ENCODE measurements around the gene LNX1. TPM values are rescaled to one million over a fixed set of nuclear protein-coding genes. Genes with fewer than 3 reads are reported as not detected.

The LNX1 gene
- total RNA-seq, 1 donor from 2014 or later, result not detected

DNA sequence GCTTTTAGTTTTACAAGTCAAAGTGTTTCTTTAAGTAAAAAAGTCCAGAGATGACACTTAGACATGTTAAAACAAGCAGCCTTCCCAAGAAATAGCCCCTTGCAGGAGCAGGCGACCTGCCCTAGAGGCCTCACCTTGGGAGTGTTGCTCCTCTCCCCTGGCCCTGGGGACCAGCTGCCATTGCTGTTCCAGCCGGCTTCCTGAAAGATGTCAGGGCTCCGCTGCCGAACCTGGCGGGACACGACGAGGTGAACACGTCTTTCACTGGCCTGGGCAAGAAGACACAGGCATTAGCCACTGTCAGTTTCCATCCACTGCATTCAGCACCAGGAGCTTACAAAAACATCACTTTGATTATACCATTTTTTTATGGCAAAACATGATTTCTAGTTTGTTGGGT is 109.7 kb downstream of the LNX1 start:
- DNase-seq (ENCODE audit: low read depth, low spot score), result no peak
- TF ChIP-seq, protein P1, sequence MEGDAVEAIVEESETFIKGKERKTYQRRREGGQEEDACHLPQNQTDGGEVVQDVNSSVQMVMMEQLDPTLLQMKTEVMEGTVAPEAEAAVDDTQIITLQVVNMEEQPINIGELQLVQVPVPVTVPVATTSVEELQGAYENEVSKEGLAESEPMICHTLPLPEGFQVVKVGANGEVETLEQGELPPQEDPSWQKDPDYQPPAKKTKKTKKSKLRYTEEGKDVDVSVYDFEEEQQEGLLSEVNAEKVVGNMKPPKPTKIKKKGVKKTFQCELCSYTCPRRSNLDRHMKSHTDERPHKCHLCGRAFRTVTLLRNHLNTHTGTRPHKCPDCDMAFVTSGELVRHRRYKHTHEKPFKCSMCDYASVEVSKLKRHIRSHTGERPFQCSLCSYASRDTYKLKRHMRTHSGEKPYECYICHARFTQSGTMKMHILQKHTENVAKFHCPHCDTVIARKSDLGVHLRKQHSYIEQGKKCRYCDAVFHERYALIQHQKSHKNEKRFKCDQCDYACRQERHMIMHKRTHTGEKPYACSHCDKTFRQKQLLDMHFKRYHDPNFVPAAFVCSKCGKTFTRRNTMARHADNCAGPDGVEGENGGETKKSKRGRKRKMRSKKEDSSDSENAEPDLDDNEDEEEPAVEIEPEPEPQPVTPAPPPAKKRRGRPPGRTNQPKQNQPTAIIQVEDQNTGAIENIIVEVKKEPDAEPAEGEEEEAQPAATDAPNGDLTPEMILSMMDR (conservative IDR thresholded peaks at IDR 0.05), result no peak
- Mint-ChIP-seq H3K36me3 (ENCODE audit: low read depth) (no peaks in the 10 kb centered on the region), H3K27ac (ENCODE audit: unreplicated experiment) (no peak overlapping the region), H3K9me3 (no peaks in the 10 kb centered on the region), H3K27me3 (ENCODE audit: low read depth) (no peaks in the 10 kb centered on the region), H3K4me1 (peaks cover 6% of the 10 kb centered on the region), H3K4me3 (no peak overlapping the region)

DNA sequence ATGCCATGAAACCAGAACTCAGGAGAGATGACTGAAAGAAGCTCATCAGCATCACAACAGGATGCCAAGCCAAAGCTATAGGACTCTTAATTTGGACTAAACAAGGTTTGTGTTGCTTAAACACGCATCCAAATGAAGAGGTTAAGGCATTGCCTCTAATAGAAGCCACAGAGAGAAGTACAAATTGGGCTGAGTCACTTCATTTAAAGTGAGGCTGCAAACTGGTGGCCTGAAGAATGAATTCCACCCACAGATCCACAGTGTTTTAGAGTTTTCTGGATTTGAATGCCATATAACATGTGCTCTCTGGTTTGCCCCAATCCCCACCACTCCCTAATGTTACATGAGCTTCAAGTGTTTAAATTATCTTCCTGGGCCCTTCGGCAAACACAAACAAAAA is 110.4 kb downstream of the LNX1 start:
- H3K27ac Mint-ChIP-seq (ENCODE audit: unreplicated experiment), result no peak overlapping the region
- H3K27me3 Mint-ChIP-seq (ENCODE audit: low read depth), result no peaks in the 10 kb centered on the region
- H3K4me3 Mint-ChIP-seq, result no peak overlapping the region
- H3K36me3 Mint-ChIP-seq (ENCODE audit: low read depth), result no peaks in the 10 kb centered on the region
- DNase-seq (ENCODE audit: low read depth, low spot score), result no peak
- H3K4me1 Mint-ChIP-seq, result peaks cover 6% of the 10 kb centered on the region
- TF ChIP-seq, protein P1 (conservative IDR thresholded peaks at IDR 0.05), result no peak
- no peaks in the 10 kb centered on the region for H3K9me3 Mint-ChIP-seq

DNA sequence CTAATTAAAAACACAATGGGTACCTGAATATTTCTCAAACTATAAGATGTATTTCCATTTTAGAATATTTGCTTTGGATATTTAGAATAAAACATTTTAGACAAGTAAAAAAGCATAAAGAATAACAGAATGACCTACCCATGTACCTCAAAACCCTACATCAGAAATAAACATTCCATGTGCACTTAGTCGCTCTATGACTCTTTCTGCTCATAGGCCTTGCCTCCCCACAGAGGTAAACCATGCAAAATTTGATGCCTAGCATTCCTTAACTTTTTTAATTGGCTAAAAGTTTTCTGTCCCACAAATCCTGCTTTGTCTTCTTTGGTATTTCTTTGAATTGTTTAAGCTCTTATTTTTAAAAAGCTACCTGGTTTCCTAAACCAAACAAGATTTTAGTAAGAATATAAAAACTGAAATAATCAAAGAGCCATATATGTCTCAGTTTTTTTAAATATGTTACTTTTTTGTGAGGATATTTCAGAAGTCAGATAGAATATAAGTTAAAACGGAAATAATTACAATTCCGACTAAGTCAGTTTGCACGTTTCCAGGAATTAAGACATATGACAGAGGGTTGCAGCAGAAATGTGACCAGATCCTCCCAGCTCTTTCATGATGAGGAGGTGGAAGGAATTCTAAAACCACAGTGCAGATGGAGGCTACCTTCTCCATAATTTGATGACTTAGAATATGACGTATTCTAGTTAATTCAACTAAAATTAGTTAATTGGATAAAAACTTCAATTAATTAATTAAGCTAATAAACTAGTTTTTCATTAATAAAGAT is 111.4 kb downstream of the LNX1 start:
- H3K4me1 Mint-ChIP-seq, result peaks cover 6% of the 10 kb centered on the region
- no peak overlapping the region for H3K27ac Mint-ChIP-seq (ENCODE audit: unreplicated experiment)
- TF ChIP-seq, protein P1 (conservative IDR thresholded peaks at IDR 0.05), result no peak

DNA sequence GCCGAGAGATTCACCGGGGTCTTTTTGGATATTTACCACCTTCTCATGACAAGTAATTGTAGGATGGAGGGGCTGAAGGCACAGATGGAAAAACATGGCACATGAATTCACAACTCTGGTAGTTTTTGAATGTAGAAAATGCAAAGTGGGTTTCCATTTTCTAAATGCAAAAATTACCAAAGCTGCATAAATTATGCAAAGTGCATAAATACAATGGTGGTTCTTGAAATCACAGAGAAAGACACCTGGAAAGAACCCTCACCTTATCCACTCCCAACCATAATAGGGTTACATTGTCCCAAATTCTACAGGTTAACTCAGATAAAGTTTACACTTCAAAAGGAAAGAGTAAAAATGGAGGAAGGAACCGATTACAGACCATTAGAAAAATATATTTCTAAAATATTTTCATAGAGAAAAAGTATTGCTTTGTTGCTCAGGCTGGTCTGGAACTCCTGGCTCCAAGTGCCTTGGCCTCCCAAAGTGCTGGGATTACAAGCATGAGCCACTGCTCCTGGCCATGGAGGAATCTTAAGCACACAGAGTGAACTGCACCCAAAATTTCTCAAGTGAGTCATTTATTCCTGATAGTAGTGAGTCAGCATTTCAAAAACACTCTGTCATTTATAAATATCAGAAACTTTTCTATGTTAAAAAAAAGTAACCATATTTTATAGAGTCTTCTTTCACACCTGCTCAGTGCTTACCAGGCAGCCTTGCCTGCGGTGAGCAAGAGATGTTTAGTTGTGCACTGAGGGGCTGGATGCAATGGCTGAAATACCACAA is 112.4 kb downstream of the LNX1 start:
- no peak for DNase-seq (ENCODE audit: low read depth, low spot score)
- H3K9me3 Mint-ChIP-seq, result no peaks in the 10 kb centered on the region
- H3K27me3 Mint-ChIP-seq (ENCODE audit: low read depth), result no peaks in the 10 kb centered on the region
- no peaks in the 10 kb centered on the region for H3K36me3 Mint-ChIP-seq (ENCODE audit: low read depth)
- TF ChIP-seq, protein P1 (conservative IDR thresholded peaks at IDR 0.05), result no peak
- H3K4me1 Mint-ChIP-seq, result peaks cover 6% of the 10 kb centered on the region
- H3K27ac Mint-ChIP-seq (ENCODE audit: unreplicated experiment), result no peak overlapping the region
- H3K4me3 Mint-ChIP-seq, result no peak overlapping the region

More for the DNA sequence above, 111.4 kb downstream of the LNX1 start:
- Mint-ChIP-seq H3K9me3 (no peaks in the 10 kb centered on the region), H3K27me3 (ENCODE audit: low read depth) (no peaks in the 10 kb centered on the region), H3K4me3 (no peak overlapping the region), H3K36me3 (ENCODE audit: low read depth) (no peaks in the 10 kb centered on the region)
- no peak for DNase-seq (ENCODE audit: low read depth, low spot score)

DNA sequence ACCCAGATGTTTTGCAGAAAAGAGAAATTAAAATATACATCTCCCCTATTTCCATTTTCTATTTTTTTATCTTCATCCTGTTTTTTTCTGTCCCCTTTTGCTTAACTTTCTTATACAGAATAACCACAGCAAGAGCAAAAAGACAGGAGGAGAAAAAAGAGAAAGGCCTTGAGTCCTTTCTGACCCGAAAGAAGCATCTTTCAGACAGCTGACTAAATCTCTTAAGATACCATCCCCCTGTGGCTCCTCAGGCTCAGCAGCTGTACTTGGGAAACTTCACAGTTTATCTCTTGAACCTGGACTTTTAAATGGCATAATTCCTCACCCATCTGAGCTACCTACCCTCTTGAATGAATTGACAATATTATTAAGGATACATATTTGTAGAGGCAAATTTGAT is 113.7 kb downstream of the LNX1 start:
- Mint-ChIP-seq H3K4me3 (no peak overlapping the region), H3K36me3 (ENCODE audit: low read depth) (no peaks in the 10 kb centered on the region), H3K4me1 (peaks cover 6% of the 10 kb centered on the region), H3K27ac (ENCODE audit: unreplicated experiment) (no peak overlapping the region), H3K9me3 (peaks cover 1% of the 10 kb centered on the region), H3K27me3 (ENCODE audit: low read depth) (no peaks in the 10 kb centered on the region)
- DNase-seq (ENCODE audit: low read depth, low spot score), result no peak
- TF ChIP-seq, protein P1 (conservative IDR thresholded peaks at IDR 0.05), result no peak
